Esophagus squamous epithelium (tissue), 5 donors: Measurements from ENCODE around the gene CERS1. TPM values are rescaled to one million over a fixed set of nuclear protein-coding genes. Genes with fewer than 3 reads are reported as not detected.
"Not testable (repeated sequence)": the region's sequence is repeated elsewhere in the genome, so short reads cannot be mapped to it uniquely, and the experiment has no call there.

Experiments used
- DNase-seq: peaks from one replicate; lab custom pipeline; 2025; lab: John Stamatoyannopoulos, UW
- H3K27ac ChIP-seq, 4 donors: fragments of 200-600 bp; sonication (generic); one replicate each; pipeline ENCODE4 v1.5.1; 2016 to 2019; ENCODE audit warnings: mild to moderate bottlenecking in 1 of 4
- H3K27me3 ChIP-seq, 4 donors: fragments of 200-600 bp; sonication (generic); 1 replicate in 3 of 4; 2 replicates in 1 of 4; pipeline versions ENCODE4 v1.5.1 to v1.6.0; 2017 to 2021; ENCODE audit warnings: antibody characterized with exemption in 1 of 4
- H3K36me3 ChIP-seq, 3 donors: fragments of 200-600 bp; sonication (generic); one replicate each; pipeline ENCODE4 v1.5.1; 2016 to 2019
- H3K4me1 ChIP-seq, 3 donors: fragments of 200-600 bp; sonication (generic); one replicate each; pipeline ENCODE4 v1.5.1; 2017 to 2019
- H3K4me3 ChIP-seq, 4 donors: fragments of 200-600 bp; sonication (generic); 1 replicate in 3 of 4; 2 replicates in 1 of 4; pipeline ENCODE4 v1.5.1; 2016 to 2019; ENCODE audit warnings: mild to moderate bottlenecking in 2 of 4, moderate library complexity in 1 of 4
- H3K9me3 ChIP-seq, 3 donors: fragments of 200-600 bp; sonication (generic); one replicate each; pipeline ENCODE4 v1.5.1; 2016 to 2019
- POLR2A ChIP-seq, 4 donors: fragments of 450-650 bp; IDR thresholded peaks; one replicate each; pipeline ENCODE4 v1.6.1; 2017; ENCODE audit warnings: antibody characterized with exemption in 4 of 4, mild to moderate bottlenecking in 4 of 4, moderate library complexity in 3 of 4
- WGBS, 2 donors: methylation state at CpG; one replicate each; pipeline ENCODE4 v1.1.5; 2018; 5-methylcytosine and 5-hydroxymethylcytosine counted together
- intact Hi-C: fragments of 100-400 bp; cut with DNase I; formaldehyde crosslinking; loops from one replicate; pipeline ENCODE4 v1.15.0; 2022
- total RNA-seq, 4 donors: library from RNA; depleted of rRNA; stranded (reverse); fragments of >200 nt; gene quantifications; one replicate each; pipeline ENCODE4 v1.1.0, GENCODE V29; 2016
- TF ChIP-seq, protein P1 (sequence below), 6 experiments: fragments of 450-650 bp in 4 of 6; fragments of 200-600 bp in 2 of 6; sonication (generic) in 2 of 6; IDR thresholded peaks; one replicate each; pipeline ENCODE4 v1.5.1; 2016 to 2019; ENCODE audit warnings: antibody characterized with exemption in 6 of 6, mild to moderate bottlenecking in 4 of 6, moderate library complexity in 4 of 6
- donor health status: DM: yes; HTN: yes; CAD: no.

Gene CERS1
- total RNA-seq, 4 donors from 2014 or later: 0.76 TPM; not detected in 3

DNA sequence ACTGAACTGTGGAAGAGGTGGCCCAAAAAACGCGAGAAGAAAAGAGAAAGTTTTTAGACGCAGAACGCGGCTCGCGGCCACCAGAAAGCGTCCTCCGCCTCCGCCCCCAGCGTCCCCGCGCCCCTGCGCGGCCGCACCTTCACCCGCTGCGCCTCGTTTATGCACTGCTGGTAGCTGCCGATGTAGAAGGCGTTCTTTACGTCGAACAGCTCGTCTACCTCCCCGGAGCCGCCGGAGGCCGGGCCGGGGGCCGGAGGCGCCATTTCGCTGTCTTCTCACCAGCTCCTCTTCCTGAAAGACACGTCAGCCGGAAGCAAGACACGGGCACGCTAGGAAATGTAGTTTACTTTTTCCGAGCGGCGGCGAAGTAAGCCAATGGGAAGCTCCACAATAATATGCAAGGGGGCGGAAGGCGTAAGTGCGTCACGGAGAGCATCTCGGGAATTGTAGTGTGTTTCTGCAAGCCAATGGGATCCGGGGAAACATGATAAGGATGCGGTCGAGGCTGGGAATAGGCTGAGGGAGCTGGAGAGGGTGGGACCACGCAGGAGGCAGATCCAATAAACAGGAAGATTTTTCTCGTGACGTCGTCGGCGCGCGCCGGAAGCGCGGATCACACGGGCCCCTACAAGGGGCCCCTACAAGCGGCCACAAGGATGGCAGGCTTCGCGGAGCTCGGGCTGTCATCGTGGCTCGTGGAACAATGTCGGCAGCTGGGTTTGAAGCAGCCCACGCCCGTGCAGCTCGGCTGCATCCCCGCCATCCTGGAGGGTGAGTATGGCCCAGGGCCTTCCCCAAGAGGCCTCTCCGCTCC lies 23.3 kb upstream of the CERS1 start, which contains the start of the genes COPE and DDX49:
TSS of gene COPE (minus strand) at position 302 of the 814 bp plus-strand sequence. CDS start at position 263, 39 bp downstream.
TSS of gene DDX49 (plus strand) at position 630 of the 814 bp plus-strand sequence. CDS start at position 657, 27 bp downstream.
- peaks cover 15 to 54% (median 25%) of the 10 kb centered on the region in 3 donors for H3K4me1 ChIP-seq

DNA sequence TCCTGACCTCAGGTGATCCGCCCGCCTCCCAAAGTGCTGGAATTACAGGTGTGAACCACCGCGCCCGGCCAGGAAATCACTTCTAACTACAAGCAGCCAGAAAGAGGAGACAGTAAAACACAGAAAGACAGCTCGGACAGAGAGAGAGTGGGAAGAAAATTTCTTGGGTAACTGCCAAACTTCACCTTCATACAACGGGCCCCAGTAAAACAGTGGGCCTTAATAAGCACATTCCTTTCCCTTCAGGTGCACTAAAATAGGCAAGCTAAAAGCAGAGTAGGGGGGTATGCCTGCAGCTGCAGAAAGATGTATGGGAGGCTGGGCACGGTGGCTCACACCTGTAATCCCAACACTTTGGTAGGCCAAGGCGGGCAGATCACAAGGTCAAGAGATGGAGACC lies 21.6 kb upstream of the CERS1 start:
- H3K4me1 ChIP-seq: peaks cover 19 to 54% (median 25%) of the 10 kb centered on the region in 3 donors
- H3K36me3 ChIP-seq: peaks cover 8 to 60% (median 24%) of the 10 kb centered on the region in 3 donors
- WGBS, 2 donors: 56 to 73% methylated on average over 2 to 4 of the region's 9 CpGs
- H3K9me3 ChIP-seq, H3K27ac ChIP-seq, H3K4me3 ChIP-seq, DNase-seq, H3K27me3 ChIP-seq, intact Hi-C loops: not testable (repeated sequence)

More for the DNA sequence above, 23.3 kb upstream of the CERS1 start, which contains the start of the genes COPE and DDX49:
- TF ChIP-seq, protein P1, sequence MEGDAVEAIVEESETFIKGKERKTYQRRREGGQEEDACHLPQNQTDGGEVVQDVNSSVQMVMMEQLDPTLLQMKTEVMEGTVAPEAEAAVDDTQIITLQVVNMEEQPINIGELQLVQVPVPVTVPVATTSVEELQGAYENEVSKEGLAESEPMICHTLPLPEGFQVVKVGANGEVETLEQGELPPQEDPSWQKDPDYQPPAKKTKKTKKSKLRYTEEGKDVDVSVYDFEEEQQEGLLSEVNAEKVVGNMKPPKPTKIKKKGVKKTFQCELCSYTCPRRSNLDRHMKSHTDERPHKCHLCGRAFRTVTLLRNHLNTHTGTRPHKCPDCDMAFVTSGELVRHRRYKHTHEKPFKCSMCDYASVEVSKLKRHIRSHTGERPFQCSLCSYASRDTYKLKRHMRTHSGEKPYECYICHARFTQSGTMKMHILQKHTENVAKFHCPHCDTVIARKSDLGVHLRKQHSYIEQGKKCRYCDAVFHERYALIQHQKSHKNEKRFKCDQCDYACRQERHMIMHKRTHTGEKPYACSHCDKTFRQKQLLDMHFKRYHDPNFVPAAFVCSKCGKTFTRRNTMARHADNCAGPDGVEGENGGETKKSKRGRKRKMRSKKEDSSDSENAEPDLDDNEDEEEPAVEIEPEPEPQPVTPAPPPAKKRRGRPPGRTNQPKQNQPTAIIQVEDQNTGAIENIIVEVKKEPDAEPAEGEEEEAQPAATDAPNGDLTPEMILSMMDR (IDR thresholded peaks at IDR 0.05): peak in 2 of 6 experiments; percentile 5 to 21
- TF ChIP-seq POLR2A (IDR thresholded peaks at IDR 0.05): peak in 3 of 4 donors; percentile 45 to 86 (median 78)
- Histone ChIP-seq H3K9me3 (no peaks in the 10 kb centered on the region), H3K36me3 (peaks cover 17 to 60% (median 26%) of the 10 kb centered on the region in 3 donors), H3K4me3 (peak within 1 kb of the TSS; percentile 75 to 99 (median 88)), H3K27ac (peak within 1 kb of the TSS; percentile 90 to 96 (median 92)), H3K27me3 (no peaks in the 10 kb centered on the region)
- intact Hi-C loops: no loop called here
- DNase-seq: peak; percentile 99
- 0 to 1% methylated on average over 28 to 41 of the region's 72 CpGs for WGBS, 2 donors

DNA sequence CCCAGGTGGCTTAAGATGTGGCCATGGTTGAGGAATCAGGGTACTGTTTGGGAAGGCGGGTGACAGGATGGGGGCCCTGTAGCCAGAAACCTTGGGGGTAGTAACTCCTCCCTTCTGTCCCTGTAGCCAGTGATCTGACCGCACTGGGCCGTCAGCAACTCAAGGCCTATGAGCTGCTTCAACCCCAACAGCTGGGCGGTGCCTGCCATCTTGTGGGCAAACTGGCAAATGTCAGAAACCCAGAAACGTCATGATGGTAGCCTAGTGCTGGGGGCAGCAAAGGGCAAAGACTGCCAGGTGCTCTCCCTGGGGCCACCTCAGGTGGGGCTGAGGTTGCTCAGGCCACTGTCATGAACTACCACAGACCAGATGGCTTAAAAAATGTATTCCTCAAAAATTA lies 19.7 kb upstream of the CERS1 start:
- no CpG with 5 or more reads among the region's 5 CpGs for WGBS, 2 donors
- intact Hi-C loops: no loop called here
- no peak for DNase-seq
- Histone ChIP-seq H3K27ac (no peak overlapping the region), H3K36me3 (peaks cover 0 to 60% (median 16%) of the 10 kb centered on the region in 3 donors), H3K27me3 (no peaks in the 10 kb centered on the region), H3K9me3 (no peaks in the 10 kb centered on the region), H3K4me1 (peaks cover 17 to 47% (median 21%) of the 10 kb centered on the region in 3 donors), H3K4me3 (no peak overlapping the region)
- TF ChIP-seq, protein P1 (IDR thresholded peaks at IDR 0.05): peak in 2 of 6 experiments; percentile 13 to 48
- no peak for TF ChIP-seq POLR2A (IDR thresholded peaks at IDR 0.05)

DNA sequence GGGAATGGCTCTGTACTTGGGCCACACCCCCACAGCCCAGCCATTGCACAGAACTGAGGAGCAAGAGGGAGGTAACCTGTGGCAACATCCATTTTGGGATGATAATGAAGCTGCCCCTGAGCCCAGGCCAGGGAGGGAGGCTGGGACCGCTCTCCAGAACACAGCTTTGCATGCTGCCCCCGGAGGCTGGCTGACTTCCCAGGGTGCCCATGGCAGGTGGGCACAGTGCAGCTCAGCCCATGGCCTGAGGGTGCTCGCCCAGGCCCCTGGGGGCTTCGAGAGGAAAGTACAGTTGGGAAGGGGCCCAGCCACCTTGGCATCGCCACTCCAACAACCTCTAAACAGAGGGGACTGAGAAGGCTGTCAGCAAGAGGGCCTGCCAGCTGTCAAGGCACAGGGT lies 17.5 kb upstream of the CERS1 start:
- H3K4me1 ChIP-seq: peaks cover 8 to 36% (median 13%) of the 10 kb centered on the region in 3 donors
- intact Hi-C loops: no loop called here
- WGBS, 2 donors: no CpG with 5 or more reads among the region's 5 CpGs

DNA sequence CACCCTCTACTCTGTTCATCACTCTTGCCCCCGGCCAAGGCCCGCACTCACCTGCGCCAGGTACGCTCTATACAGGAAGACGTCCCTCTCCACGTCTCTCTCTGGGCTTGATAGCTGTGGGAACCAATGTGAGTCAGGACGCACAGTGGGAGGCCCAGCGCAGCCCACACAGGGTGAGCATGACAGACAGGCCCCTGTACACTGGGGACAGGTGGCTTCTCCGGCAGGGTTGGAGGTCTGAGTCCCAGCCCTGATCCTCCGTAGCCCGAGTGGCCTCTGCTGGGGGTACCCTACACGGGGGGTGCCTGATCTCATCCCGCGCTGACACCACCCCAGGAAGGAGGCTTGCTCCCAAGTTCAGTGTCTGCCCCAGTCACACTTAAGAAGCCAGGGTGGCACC lies 17.0 kb upstream of the CERS1 start:
- H3K4me1 ChIP-seq: peaks cover 4 to 30% (median 8%) of the 10 kb centered on the region in 3 donors
- H3K36me3 ChIP-seq: peaks cover 4 to 87% (median 16%) of the 10 kb centered on the region in 3 donors
- H3K27ac ChIP-seq: no peak overlapping the region
- H3K4me3 ChIP-seq: no peak overlapping the region
- intact Hi-C loops: no loop called here
- DNase-seq: no peak
- no peaks in the 10 kb centered on the region for H3K9me3 ChIP-seq
- WGBS, 2 donors: 80% methylated on average over 2 of the region's 14 CpGs; no CpG with 5 or more reads in 1 of the 2 donors
- TF ChIP-seq, protein P1 (IDR thresholded peaks at IDR 0.05): no peak
- TF ChIP-seq POLR2A (IDR thresholded peaks at IDR 0.05): no peak
- H3K27me3 ChIP-seq: no peaks in the 10 kb centered on the region

More for the DNA sequence above, 17.5 kb upstream of the CERS1 start:
- DNase-seq: no peak
- Histone ChIP-seq H3K4me3 (no peak overlapping the region), H3K27ac (no peak overlapping the region), H3K27me3 (no peaks in the 10 kb centered on the region), H3K9me3 (no peaks in the 10 kb centered on the region), H3K36me3 (peaks cover 4 to 82% (median 16%) of the 10 kb centered on the region in 3 donors)
- TF ChIP-seq, protein P1 (IDR thresholded peaks at IDR 0.05): no peak
- TF ChIP-seq POLR2A (IDR thresholded peaks at IDR 0.05): no peak
